Thyroid gland (tissue), 4 donors: Measurements from ENCODE around the gene USO1. TPM values are rescaled to one million over a fixed set of nuclear protein-coding genes. Genes with fewer than 3 reads are reported as not detected.
"Not testable (repeated sequence)": the region's sequence is repeated elsewhere in the genome, so short reads cannot be mapped to it uniquely, and the experiment has no call there.

ENCODE experiments used
- DNase-seq, 2 donors: peaks; one replicate each; pipeline ENCODE4 v3.0.0-alpha.2; 2019
- H3K27ac ChIP-seq, 3 donors: fragments of 200-600 bp; sonication (generic); 1 replicate in 2 of 3; 2 replicates in 1 of 3; pipeline ENCODE4 v1.5.1; 2016 to 2019; ENCODE audit warnings: mild to moderate bottlenecking in 1 of 3, moderate library complexity in 1 of 3
- H3K27me3 ChIP-seq: fragments of 200-600 bp; sonication (generic); one replicate; pipeline ENCODE4 v1.5.1; 2019
- H3K36me3 ChIP-seq, 2 donors: fragments of 200-600 bp; sonication (generic); one replicate each; pipeline ENCODE4 v1.5.1; 2016 to 2019
- H3K4me1 ChIP-seq, 2 donors: fragments of 200-600 bp; sonication (generic); one replicate each; pipeline ENCODE4 v1.5.1; 2017 to 2019
- H3K4me3 ChIP-seq, 3 donors: fragments of 200-600 bp; sonication (generic); replicated peaks in 1 of 3; 1 replicate in 2 of 3; 2 replicates in 1 of 3; pipeline ENCODE4 v1.5.1; 2016; ENCODE audit warnings: mild to moderate bottlenecking in 1 of 3
- H3K9me3 ChIP-seq: fragments of 200-600 bp; sonication (generic); one replicate; pipeline ENCODE4 v1.5.1; 2017
- CTCF ChIP-seq, 6 experiments: fragments of 200-600 bp in 3 of 6; fragments of 450-650 bp in 3 of 6; sonication (generic) in 3 of 6; IDR thresholded peaks; one replicate each; pipeline ENCODE4 v1.5.1; 2016 to 2019; ENCODE audit warnings: antibody characterized with exemption in 6 of 6, mild to moderate bottlenecking in 2 of 6, inconsistent platforms in 1 of 6, moderate library complexity in 1 of 6
- POLR2A ChIP-seq, 2 donors: fragments of 450-650 bp; IDR thresholded peaks; one replicate each; pipeline ENCODE4 v1.6.1; 2017; ENCODE audit warnings: antibody characterized with exemption in 2 of 2, mild to moderate bottlenecking in 2 of 2, moderate library complexity in 1 of 2
- WGBS, 2 donors: methylation state at CpG; one replicate each; pipeline ENCODE4 v1.1.5; 2017; 5-methylcytosine and 5-hydroxymethylcytosine counted together
- intact Hi-C: fragments of 100-400 bp; cut with DNase I; formaldehyde crosslinking; loops from one replicate; pipeline ENCODE4 v1.15.1; 2023
- total RNA-seq, 4 donors: library from RNA; depleted of rRNA; stranded (reverse); fragments of >200 nt; gene quantifications; one replicate each; pipeline ENCODE4 v1.2.3, GENCODE V29; 2016

The USO1 gene
- total RNA-seq, 4 donors from 2014 or later = 97.2 to 102 (median 100) TPM

DNA sequence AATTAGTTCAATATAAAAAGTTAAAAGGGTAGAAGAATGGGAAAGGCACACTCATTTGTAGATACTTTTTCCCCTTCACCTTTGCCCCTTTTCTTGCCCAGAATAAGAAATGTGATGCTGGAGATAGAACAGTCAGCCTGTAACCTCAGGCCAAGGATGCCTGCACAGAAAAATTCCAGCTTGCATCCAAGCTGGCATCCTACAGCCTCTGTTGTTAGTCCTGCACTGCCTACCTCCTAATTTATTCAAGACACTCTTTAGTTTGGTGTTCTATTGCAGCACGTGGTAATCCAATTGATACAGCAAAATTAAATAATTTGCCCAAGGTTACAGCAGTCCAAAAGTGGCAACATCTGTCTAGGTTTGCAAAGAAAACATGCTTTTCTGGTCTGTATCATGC lies 9.7 kb upstream of the USO1 start:
- Histone ChIP-seq H3K36me3 (no peaks in the 10 kb centered on the region), H3K27me3 (no peaks in the 10 kb centered on the region), H3K27ac (no peak overlapping the region), H3K4me3 (no peak overlapping the region), H3K4me1 (no peaks in the 10 kb centered on the region), H3K9me3 (no peaks in the 10 kb centered on the region)
- WGBS, 2 donors = 68 to 87% methylated on average over 1 of the region's 1 CpG
- TF ChIP-seq CTCF (IDR thresholded peaks at IDR 0.05) (no peak), POLR2A (IDR thresholded peaks at IDR 0.05) (no peak)
- DNase-seq = no peak
- intact Hi-C loops = no loop called here

GRCh38 chr4:75715105-75715799 lies 9.1 kb upstream of the USO1 start:
- H3K4me1 ChIP-seq = no peaks in the 10 kb centered on the region
- no peak for DNase-seq
- WGBS, 2 donors = 73 to 79% methylated on average over 4 of the region's 4 CpGs
- H3K27ac ChIP-seq = no peak overlapping the region
- TF ChIP-seq POLR2A (IDR thresholded peaks at IDR 0.05) = no peak
- no peak for TF ChIP-seq CTCF (IDR thresholded peaks at IDR 0.05)
- intact Hi-C loops = no loop called here
- no peak overlapping the region for H3K4me3 ChIP-seq
- no peaks in the 10 kb centered on the region for H3K27me3 ChIP-seq
- no peaks in the 10 kb centered on the region for H3K9me3 ChIP-seq
- H3K36me3 ChIP-seq = no peaks in the 10 kb centered on the region

DNA sequence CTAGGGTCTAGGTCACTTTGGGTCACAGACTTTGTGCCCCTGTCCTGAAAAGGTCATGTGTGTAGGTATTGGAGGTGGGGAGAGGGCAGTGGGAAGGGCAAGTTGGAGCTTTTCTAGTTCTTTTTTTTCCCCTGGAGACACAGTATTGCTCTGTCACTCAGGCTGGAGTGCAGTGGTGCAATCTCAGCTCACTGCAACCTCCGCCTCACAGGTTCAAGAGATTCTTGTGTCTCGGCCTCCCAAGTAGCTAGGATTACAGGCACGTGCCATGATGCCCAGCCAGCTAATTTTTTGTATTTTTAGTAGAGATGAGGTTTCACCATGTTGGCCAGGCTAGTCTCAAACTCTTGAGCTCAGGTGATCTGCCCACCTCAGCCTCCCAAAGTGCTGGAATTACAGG lies 8.3 kb upstream of the USO1 start:
- DNase-seq, H3K4me1 ChIP-seq, H3K27me3 ChIP-seq, H3K27ac ChIP-seq, H3K36me3 ChIP-seq, H3K9me3 ChIP-seq, H3K4me3 ChIP-seq, intact Hi-C loops: not testable (repeated sequence)
- 88 to 96% methylated on average over 3 of the region's 3 CpGs for WGBS, 2 donors

DNA sequence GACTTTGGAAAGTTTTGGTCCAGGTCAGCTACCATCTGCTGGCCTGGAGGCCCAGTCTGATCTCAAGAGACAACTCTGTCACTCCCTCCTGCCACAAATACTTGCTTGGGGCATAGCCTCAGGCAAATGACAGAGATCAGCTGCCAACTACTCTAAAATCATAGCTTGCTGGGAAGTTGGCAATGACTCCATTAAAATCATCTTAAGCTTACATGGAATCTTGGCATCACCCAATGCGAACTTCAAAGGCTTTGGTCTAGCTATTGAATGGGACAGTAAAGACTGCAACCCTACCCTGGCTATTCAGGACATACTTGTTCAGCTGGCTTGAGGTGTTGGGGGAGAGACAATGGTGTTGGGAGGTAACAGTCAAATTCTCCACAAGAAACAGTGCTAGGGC lies 7.0 kb upstream of the USO1 start:
- Histone ChIP-seq H3K27me3 (no peaks in the 10 kb centered on the region), H3K27ac (no peak overlapping the region), H3K36me3 (no peaks in the 10 kb centered on the region), H3K9me3 (no peaks in the 10 kb centered on the region), H3K4me1 (peaks cover 0 to under 1% of the 10 kb centered on the region in 2 donors), H3K4me3 (no peak overlapping the region)
- DNase-seq = no peak
- whole genome bisulfite sequencing, 2 donors = 93 to 100% methylated on average over 1 of the region's 1 CpG
- intact Hi-C loops = no loop called here
- no peak for TF ChIP-seq CTCF (IDR thresholded peaks at IDR 0.05)
- TF ChIP-seq POLR2A (IDR thresholded peaks at IDR 0.05) = no peak

DNA sequence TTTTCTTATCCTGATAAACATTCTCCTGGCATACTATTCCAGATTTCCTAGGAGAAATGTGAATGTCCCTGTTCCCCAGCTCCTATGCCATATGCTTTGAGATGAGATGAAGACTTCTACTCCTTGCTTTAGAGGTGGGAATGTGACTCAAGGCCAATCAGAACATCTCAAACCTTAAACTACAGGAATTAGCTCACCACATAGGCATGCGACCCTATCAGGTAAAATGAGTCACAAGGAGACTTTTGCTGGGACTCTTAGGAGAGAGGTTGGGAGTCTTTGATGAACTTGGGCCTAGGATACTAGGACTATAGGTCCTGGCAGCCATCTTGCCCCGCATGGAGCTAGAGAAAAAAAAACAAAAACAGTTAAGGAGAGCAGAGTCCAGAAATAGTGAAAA lies 5.8 kb upstream of the USO1 start:
- Histone ChIP-seq H3K9me3 (no peaks in the 10 kb centered on the region), H3K4me1 (peaks cover 6 to 11% of the 10 kb centered on the region in 2 donors), H3K36me3 (no peaks in the 10 kb centered on the region), H3K4me3 (no peak overlapping the region), H3K27ac (no peak overlapping the region), H3K27me3 (no peaks in the 10 kb centered on the region)
- WGBS, 2 donors = 90 to 95% methylated on average over 2 of the region's 2 CpGs
- intact Hi-C loops = no loop called here
- TF ChIP-seq POLR2A (IDR thresholded peaks at IDR 0.05) (no peak), CTCF (IDR thresholded peaks at IDR 0.05) (no peak)
- DNase-seq = no peak
